ENCODE results near the gene MPL. TPM values are rescaled to one million over a fixed set of nuclear protein-coding genes. Genes with fewer than 3 reads are reported as not detected.

The MPL gene
- 0.22 TPM for polyA plus RNA-seq (ENCODE audit: insufficient read length)

DNA sequence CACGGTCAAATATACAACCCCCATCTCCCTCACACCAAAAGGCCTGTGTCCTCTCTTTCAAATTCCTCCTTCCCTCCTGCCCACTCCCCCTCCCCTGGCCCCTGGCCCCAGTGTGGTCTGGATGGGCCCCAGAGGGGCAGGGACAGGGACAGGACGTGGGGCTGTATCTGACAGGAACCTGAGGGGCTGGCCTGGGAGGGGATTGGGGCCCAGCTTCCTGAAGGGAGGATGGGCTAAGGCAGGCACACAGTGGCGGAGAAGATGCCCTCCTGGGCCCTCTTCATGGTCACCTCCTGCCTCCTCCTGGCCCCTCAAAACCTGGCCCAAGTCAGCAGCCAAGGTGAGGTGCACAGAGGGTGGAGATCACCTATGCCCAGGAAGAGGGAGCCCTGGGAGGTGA is at the start of gene MPL:
Gene MPL, plus strand, starts transcription at position 231 of the 400 bp plus-strand sequence. Its CDS starts 31 bp downstream, at position 262.
- no peak for DNase-seq (ENCODE audit: low read depth)

DNA sequence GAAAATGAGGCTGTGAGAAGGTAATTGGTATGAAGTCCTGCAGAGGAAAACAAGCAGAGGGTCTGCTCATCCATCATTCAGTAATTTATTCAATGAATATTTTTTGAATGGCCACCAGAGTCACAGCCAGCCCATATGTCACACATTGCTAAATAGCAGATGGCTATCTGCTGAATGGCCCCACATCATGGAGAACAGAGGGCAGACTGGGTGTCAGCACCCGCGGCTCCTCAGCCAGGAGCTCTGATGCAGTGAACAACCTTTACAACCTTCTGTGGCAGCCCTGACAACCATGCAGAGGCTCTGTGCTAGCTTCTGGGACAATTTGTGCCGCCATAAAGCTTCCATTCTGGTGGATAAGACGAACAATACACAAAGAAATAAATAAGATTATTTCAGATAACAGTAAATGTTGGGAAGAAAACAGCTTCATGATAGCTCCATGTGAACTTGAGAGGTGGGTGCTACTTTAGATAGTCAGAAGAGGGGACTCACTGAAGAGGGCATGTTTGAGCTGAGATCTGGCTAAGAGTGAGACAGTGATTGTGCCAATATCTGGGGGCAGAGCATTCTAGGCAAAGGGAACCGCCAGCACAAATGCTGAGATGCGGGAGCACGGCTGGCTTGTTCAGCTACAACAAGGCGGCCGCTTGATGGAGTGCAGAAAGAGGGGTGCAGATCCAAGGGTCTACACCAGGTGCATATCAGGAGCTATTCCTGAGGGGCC is 49.4 kb upstream of the MPL start:
- no peak for DNase-seq (ENCODE audit: low read depth)

DNA sequence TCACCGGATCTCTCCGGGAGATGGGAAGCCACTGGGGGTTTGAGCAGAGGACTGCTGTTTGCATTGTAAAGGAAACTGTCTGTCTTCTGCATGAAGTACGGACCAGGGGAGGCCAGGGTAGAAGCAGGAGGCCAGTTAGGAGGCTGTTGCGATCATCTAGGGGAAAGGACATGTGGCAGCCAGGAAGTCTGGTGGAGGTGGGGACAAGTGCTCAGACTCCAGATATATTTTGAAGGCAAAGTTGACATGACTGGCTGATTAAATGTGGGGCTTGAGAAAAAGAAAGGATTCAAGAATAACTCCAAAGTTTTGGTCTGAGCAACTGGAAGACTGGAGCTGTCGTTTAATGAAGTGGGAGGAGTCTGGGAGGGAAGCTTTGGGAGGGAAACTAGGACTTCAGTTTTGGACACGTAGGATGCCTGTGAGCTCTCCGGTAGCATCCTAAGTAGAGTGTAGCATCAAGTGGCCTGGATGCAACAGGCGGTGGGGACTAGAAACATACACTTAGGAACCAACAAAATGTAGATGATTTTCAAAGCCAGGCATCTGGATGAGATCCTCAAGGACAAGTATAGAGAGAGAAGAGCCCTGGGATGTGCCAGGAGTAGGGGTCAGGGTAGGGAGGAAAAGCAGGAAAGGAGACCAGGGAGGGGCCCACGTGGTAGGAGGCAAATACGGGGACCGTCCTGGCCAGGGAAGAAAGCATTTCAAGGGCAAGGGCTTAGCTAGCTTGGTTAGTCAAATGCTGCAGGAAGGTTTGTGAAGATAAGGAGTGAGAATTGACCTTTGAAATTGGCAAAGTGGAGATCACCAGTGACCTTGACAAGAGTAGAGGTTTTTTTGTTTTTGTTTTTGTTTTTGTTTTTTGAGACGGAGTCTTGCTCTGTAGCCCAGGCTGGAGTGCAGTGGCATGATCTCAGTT is 48.6 kb upstream of the MPL start:
- DNase-seq (ENCODE audit: low read depth) = no peak

DNA sequence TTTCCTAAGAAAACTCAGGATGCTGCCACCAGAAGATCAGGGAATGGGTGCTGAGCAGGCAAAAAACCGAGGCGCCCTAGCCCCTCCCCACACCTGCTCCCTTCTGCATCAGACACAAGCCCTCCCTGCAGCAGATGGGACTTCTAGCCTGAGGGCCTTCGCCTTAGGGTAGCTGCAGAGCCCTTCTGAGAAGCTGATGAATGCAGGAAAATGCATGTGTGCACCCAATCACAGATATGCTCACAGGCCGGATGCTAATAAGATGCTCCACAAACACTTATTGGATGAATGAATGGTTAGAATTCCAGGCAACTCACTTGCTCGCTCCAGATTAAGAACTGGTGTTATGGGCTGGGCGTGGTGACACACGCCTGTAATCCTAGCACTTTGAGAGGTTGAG is 45.4 kb upstream of the MPL start:
- no peak for DNase-seq (ENCODE audit: low read depth)

DNA sequence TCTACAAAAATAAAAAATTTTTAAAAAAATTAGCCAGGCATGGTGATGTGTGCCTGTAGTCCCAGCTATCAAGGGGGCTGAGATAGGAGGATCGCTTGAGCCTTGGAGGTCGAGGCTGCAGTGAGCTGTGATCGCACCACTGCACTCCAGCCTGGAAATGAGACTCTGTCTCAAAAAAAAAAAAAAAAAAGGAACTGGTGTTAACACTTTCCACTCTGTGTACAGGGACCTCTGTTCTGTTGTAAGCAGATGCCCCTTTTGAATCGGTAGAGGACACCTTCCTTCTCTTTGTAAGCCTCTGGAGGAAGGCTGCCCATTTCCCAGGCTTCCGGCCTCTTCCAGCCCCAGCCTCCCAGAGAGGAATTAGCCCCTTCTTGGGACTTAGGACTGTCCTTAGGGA is 44.9 kb upstream of the MPL start:
- DNase-seq (ENCODE audit: low read depth) = no peak

DNA sequence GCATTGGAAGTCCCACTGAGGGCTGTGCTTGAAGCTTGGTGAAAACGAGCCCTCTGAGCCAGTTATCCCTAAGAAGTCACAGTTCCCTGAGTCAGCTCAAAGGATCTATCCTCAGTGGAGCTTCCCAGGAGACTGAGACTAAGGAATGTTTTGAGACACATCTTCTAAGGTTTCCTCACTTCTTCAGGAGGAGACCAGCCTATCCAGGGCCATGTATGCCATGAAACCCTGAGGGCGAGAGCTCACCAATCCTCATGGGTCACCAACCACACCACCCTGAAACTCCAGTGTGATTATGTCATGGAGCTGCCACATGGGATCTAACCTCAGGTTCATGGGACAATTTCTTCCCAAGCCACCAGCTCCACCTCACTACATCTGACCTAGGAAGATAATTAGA is 44.4 kb upstream of the MPL start:
- DNase-seq (ENCODE audit: low read depth) = no peak

DNA sequence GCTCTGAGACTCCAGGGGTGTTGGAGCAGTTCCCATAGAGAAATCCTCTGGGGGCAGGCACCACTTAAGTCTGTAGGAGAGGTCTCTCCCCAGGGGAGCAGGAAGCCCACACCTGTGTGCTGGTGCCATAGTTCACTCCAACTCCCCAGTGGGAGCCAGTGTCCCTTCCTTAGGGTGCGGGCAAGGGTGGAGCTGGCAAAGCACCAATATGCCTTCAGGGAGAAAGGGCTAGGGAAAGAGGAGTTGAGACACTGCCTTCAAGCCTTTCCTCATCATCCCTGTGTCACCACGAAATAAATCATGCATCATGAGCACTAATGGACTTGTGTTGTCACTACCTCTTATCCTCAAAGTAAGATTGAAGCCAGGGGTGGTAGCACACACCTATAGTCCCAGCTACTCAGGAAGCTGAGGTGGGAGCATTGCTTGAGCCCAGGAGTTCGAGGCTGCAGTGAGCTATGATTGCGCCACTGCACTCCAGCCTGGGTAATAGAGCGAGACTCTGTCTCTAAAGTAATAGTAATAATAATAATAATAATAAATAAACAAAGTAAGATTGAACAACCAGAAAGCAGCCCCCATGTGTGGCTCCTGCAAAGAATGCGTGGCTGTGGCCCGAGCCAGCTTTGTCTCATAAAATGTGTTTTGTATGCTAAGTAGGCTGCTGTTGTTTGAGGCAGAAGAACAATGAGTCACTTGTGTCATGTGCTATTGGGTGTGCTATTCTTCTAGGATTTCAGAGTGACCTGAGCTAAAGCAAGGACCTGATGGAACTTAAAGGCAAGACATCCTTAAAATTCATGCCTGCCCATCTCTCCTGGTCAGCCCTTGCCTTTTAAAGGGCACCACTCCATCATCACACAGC is 43.5 kb upstream of the MPL start:
- no peak for DNase-seq (ENCODE audit: low read depth)

DNA sequence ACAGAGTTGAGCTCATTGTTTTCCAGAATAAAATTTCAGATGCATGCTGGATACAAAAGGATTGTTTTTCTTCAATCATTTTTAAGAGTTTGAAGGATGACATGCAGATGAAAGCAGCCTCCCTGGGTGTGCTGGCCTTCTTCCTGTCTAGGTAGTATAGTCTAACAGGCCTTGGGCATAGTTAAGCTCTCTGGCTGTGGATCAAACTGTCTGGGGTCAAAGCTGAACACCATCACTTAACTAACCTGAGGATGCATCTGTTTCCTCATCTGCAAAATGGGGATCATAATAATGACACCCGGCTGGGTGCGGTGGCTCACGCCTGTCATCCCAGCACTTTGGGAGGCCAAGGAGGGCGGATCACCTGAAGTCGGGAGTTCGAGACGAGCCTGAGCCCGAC is 42.9 kb upstream of the MPL start:
- no peak for DNase-seq (ENCODE audit: low read depth)

DNA sequence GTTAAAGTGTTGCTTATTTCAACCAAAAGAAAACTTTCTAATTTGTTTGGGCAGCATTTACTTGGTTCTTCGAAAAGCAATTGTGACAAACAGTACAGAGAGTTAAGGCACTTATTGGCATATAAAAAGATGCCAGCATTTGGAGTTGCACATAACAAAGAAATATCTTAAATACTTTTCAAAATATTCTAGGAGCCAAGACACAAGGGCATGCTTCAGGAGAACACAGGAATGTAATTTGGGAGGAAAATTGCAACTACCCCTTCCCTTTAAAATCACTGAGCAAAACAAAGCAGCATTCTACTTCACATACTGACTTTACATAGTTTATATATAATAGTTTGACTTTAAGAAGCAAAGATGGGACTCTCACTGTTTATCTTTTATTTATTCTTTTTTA is 41.4 kb upstream of the MPL start:
- no peak for DNase-seq (ENCODE audit: low read depth)

DNA sequence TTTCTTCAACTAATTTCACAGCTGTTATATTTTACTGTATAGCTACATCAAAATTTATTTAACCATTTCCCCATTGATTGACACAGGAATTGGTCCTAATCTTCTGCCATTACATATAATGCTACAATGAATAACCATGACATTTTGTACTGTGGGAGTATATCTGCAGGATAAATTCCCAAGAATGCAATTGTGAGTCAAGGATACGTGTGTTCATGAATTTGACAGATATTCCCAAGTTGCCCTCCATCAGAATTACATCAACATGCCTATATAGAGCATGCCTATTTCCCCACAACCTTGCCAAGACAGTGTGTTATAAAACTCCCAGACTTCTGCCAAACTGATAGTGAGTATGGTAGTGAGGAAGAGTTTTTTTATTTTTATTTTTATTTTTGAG is 39.6 kb upstream of the MPL start:
- DNase-seq (ENCODE audit: low read depth) = no peak

DNA sequence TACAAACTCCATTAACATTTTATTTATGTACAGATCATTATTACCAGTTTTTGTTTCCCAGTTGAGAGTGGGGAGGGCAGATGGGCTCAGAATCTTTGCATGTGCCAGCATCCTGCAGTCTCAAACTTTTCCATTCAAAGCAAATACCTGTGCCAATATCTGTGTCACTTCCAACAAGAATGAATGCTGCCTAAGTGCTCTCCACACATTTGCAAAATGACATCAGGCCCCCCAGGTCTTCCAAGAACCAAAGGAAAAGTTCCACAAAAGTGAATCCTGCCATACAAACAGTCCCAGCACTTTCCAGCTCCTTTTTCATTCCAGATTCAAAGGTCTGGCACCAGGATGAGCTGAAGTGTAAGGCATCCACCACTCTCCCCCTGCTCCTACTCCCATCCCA is 38.5 kb upstream of the MPL start:
- DNase-seq (ENCODE audit: low read depth) = no peak

DNA sequence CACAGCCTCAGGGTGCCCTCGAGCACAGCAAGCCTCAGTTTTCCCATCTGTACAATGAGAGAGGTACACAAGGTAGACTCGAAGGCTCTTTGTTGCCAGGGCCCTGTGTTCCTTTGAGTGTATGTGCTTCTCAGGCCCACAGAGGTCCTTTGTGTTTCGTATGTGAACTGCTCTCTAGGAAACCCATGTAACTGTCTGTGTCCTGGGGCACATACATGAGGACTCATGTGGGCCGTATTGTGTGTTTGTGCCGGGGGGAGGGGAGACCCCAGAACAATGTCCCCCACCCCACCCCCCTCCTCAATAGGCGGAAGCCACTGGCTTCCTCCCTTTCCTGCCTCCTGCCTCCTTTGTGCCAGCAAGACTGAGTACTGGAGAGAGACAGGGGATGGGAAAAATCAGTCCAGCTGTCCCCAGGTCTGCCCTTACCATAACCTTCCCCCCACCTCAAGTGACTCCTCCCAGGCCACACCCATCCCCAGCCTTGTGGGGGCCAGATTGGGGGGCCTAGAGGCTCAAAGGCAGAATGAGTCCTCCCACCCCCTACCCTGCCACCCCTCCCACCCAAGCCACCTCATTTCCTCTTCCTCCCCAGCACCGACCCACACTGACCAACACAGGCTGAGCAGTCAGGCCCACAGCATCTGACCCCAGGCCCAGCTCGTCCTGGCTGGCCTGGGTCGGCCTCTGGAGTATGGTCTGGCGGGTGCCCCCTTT is 37.1 kb upstream of the MPL start, which contains the start of gene TIE1:
Gene TIE1, plus strand, starts transcription at position 605 of the 717 bp plus-strand sequence. Its CDS starts 90 bp downstream, at position 695.
- DNase-seq (ENCODE audit: low read depth) = no peak

DNA sequence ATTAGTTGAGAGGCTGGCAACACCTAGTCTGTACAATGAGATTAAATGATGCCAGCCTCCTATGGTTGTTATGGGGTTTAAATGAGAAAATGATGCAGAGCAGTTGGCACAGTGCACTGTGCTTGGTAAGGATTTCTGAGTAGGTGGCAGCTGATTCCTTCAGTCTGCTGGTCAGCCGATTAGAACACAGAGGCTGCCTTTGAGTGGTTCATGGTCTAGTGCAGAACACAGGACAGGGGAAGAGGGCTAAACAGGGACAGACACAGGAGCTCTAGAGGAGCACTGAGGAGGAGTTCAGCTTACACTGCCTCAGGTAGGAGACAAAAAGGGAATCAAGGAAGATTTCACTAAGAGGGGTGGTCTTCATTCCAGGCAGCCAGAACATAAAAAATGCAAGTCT is 35.4 kb upstream of the MPL start:
- no peak for DNase-seq (ENCODE audit: low read depth)

DNA sequence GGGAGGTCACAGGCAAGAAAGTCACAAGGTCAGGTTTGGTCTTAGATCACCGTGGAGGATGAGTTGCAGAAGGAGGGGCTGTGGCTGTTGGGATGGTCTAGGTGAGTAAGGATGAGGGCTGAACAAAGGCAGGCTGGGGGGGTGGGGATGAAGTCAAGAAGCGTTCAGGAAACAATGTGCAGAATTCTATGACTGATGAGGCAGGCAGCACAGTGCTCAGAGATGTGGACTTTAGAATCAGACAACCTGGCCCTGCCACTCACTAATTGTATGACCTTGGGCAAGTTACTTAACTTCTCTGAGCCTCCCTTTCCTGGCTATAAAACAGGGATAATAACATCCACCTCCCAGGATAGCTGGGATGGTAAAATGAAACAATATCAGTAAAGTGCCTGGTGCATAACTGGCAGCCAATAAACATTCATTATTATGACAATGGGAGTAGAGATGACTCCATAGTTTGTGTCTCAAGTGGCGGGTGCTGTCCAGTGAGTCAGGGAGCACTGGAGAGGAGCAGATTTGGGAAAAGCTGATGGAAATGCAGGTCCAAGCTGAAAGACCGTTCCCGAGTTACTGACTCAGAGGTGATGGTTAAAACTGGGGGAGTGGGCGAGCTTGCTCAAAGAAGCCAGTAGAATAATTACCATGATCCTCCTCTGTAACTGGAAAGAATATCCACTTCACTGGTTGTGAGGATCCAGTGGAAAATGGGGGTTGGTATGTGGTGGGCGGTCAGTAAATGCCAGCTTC is 34.7 kb upstream of the MPL start:
- no peak for DNase-seq (ENCODE audit: low read depth)

DNA sequence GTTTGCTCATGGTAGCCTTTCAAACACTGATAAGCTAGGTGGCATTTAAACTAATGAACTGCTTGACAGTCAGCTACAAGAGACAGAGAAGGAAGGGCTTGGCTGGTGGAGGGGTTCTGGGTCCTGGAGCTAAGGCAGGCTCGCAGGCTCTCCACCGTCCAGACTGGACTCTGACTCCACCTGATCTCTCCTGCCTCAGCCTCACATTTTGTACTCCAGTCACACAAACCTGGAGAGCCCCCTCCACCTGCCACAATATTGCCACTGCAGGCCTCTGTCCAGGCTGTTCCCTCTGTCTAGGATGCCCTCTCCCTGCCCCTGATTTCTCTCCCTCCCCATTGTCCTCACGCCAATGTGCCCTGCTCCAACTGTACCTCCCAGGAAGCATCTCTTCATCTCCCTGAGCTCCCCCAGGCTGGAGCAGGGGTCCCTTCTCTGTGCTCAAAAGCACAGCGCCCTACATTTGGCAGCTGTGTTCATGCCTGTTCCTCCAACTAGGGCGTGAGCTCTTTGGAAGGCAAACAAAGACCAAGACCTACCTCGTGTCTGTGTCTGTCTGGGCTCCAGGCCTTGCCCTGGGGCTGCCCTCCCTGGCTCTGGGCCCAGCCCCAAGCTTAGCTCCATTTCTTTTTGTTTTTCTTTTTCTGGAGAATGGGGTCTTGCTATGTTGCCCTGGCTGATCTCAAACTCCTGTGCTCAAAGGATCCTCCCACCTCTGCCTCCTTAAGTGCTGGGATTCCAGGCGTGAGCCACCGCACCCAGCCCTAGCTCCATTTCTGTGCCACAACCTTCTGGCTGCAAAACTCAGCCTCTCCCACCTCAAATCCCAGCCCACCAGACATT is 33.9 kb upstream of the MPL start:
- no peak for DNase-seq (ENCODE audit: low read depth)

DNA sequence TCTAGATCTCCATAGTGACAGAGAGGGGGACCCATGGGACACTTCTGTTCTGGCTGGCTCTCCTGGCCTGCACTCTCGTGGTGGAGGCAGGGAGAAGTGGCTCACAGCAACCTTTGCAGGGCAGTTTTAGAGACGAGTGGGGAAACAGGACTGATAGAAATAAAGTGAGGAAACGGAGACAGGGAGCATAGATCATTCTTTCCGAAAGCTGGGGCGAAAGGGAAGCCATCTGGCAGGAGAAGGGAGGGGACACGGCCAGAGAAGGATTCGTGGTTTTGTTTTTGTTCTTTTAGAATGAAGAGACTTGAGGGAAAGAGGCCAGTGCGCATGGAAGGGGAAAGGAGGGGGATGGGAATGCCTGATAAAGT is 33.3 kb upstream of the MPL start:
- no peak for DNase-seq (ENCODE audit: low read depth)

DNA sequence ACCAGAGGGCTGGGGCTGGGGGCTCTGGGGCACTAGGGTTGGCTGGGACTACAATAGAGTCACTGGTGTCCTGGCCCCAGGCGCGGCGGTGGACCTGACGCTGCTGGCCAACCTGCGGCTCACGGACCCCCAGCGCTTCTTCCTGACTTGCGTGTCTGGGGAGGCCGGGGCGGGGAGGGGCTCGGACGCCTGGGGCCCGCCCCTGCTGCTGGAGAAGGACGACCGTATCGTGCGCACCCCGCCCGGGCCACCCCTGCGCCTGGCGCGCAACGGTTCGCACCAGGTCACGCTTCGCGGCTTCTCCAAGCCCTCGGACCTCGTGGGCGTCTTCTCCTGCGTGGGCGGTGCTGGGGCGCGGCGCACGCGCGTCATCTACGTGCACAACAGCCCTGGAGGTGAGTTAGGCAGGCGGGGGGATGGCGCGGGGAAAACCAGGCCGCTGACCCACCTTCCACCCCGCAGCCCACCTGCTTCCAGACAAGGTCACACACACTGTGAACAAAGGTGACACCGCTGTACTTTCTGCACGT is 32.8 kb upstream of the MPL start:
- DNase-seq (ENCODE audit: low read depth) = no peak

DNA sequence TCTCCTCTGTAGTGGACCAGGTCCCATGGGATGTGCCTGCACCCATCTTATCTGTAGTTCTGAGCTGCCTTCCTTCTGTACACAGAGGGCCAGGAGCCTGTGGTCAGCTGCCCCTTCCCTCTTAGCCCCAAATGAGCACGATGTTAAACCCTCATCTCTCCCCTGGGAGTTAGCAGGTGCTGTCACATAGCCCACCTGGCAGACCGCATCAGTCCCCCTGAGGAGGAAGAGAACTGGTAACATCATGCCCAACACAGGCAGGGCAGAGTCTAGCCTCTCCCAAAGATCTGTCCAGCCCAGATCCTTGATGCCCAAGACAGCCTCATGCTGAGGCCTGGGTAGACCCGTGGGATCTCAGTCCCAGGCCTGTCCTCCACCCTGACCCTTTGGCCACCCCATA is 32.2 kb upstream of the MPL start:
- DNase-seq (ENCODE audit: low read depth) = no peak

DNA sequence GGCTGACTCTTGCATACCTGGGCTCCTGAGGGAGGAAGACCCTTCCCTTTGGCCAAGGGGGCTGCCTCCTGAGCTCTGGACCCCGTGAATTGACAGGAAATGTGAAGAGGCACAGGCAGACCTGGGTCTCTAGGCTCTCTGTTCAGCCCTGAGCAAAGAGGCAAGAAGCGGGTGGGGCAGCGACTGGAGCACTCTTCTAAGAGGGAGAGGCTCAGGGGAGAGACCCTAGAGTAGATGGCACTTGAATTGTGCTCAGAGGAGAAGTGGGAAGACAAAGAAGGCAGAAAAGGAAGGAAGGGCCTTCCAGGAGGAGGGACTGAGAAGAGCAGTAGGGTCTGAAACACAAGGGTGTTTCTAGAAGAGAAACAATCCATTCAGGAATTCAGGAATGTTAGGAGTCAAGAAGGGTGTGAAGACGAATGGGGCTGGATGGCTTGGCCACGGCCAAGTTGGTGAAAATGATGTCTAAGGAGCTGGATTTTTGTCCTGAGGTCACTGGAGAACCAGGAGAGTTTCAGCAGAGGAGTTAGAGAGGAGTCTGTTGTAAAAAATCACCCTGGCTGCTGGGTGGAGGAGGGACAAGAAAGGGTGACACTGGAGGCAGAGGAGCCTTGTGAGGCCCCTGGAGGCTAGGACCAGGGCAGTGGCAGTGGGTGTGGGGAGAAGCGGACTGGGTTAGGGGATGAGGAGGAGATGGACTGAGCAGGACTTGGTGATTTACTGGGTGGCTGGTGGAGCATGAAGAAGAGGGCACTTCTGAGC is 31.5 kb upstream of the MPL start:
- DNase-seq (ENCODE audit: low read depth) = no peak

Measured in forelimb muscle (tissue), 1 donor.